BJ (cell line): ENCODE data around the gene DCHS2. TPM values are rescaled to one million over a fixed set of nuclear protein-coding genes. Genes with fewer than 3 reads are reported as not detected.
"Not testable (repeated sequence)": the region's sequence is repeated elsewhere in the genome, so short reads cannot be mapped to it uniquely, and the experiment has no call there.

Experiments
- CTCF ChIA-PET: fragments of 350-600 bp; formaldehyde crosslinking; extraction: SDS; loops from one replicate; lab custom pipeline; 2021; ENCODE audit warnings: antibody characterized with exemption, inconsistent platforms; lab: Yijun Ruan, JAX
- POLR2A ChIA-PET: fragments of 300-600 bp; sonication (Branson Sonifier 250); formaldehyde crosslinking; extraction: SDS; loops from one replicate; lab custom pipeline; 2021; ENCODE audit warnings: antibody characterized with exemption; lab: Charles Lee
- DNase-seq: peaks from one replicate; pipeline ENCODE4 v3.0.0-alpha.2; 2011; ENCODE audit warnings: low read depth
- H3K27me3 ChIP-seq: 2 replicates; pipeline ENCODE4 v1.6.0; 2011; ENCODE audit warnings: low read length; ENCODE audit not compliant: control insufficient read depth, insufficient read depth
- H3K36me3 ChIP-seq: 2 replicates; pipeline ENCODE4 v1.5.1; 2011; ENCODE audit warnings: low read length; ENCODE audit not compliant: control insufficient read depth, insufficient read depth
- H3K4me3 ChIP-seq: 2 replicates; pipeline ENCODE4 v1.5.1; 2011; ENCODE audit warnings: low read depth, mild to moderate bottlenecking, control low read depth, low read length
- polyA plus RNA-seq: library from polyadenylated mRNA; depleted of rRNA; stranded (reverse); fragments of >200 nt; gene quantifications from 2 replicates; pipeline ENCODE4 v1.2.3, GENCODE V29; 2011
- TF ChIP-seq, protein P1 (sequence below): IDR thresholded peaks from 2 replicates; pipeline ENCODE4 v1.5.1; 2011; ENCODE audit warnings: low read depth, mild to moderate bottlenecking, control low read depth, inconsistent platforms, low read length, moderate library complexity; ENCODE audit not compliant: insufficient read depth

Gene DCHS2
- polyA plus RNA-seq, 1 experiment = not detected

DNA sequence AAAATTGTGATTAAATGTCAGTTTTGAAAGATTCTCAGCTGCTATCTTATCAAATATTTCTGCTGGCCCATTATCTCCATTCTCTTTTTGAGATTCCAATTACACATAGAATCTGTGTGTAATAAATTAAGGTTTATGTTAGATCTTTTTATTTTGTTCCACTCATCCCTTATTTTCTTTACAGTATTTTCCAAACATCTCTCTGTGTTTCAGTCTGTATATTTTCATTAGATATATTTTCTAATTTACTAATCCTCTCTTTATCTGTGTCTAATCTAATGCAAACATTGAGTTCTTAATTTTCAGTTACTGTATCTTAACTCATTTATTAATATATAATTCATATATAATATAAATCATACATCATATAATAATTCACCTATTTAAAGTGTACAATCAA lies 268.7 kb downstream of the DCHS2 start:
- ChIA-PET POLR2A (no interaction called here), CTCF (no interaction called here)
- TF ChIP-seq, protein P1, sequence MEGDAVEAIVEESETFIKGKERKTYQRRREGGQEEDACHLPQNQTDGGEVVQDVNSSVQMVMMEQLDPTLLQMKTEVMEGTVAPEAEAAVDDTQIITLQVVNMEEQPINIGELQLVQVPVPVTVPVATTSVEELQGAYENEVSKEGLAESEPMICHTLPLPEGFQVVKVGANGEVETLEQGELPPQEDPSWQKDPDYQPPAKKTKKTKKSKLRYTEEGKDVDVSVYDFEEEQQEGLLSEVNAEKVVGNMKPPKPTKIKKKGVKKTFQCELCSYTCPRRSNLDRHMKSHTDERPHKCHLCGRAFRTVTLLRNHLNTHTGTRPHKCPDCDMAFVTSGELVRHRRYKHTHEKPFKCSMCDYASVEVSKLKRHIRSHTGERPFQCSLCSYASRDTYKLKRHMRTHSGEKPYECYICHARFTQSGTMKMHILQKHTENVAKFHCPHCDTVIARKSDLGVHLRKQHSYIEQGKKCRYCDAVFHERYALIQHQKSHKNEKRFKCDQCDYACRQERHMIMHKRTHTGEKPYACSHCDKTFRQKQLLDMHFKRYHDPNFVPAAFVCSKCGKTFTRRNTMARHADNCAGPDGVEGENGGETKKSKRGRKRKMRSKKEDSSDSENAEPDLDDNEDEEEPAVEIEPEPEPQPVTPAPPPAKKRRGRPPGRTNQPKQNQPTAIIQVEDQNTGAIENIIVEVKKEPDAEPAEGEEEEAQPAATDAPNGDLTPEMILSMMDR = no peak
- Histone ChIP-seq H3K4me3 (no peak overlapping the region), H3K36me3 (no peaks in the 10 kb centered on the region), H3K27me3 (no peaks in the 10 kb centered on the region)
- DNase-seq = no peak

DNA sequence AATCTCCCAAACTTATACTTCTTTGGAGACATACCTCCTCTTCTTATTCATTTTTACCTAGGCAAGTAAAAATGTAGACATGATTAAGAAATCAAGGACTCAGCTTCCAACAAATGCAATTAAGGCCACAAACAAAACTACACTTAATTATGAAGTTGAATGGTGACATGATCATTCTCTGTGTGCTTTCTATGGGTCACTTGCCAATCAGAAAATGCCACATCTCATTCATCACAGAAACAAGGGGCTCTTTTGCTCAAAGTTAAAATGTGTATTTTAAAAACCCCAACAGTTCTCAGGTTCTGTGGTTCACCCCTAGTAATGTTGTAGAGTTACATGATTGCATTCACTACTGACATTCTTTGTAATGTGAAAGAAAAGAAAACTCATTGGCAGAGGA lies 273.5 kb downstream of the DCHS2 start:
- TF ChIP-seq, protein P1 = no peak
- Histone ChIP-seq H3K27me3 (no peaks in the 10 kb centered on the region), H3K36me3 (no peaks in the 10 kb centered on the region), H3K4me3 (no peak overlapping the region)
- no peak for DNase-seq
- CTCF ChIA-PET = no interaction called here
- POLR2A ChIA-PET = no interaction called here

- DNase-seq, CTCF ChIA-PET, H3K36me3 ChIP-seq, POLR2A ChIA-PET, H3K4me3 ChIP-seq, H3K27me3 ChIP-seq: not testable (repeated sequence)
These were observed 274.2 kb downstream of the DCHS2 start for GRCh38 chr4:154217384-154217783.

DNA sequence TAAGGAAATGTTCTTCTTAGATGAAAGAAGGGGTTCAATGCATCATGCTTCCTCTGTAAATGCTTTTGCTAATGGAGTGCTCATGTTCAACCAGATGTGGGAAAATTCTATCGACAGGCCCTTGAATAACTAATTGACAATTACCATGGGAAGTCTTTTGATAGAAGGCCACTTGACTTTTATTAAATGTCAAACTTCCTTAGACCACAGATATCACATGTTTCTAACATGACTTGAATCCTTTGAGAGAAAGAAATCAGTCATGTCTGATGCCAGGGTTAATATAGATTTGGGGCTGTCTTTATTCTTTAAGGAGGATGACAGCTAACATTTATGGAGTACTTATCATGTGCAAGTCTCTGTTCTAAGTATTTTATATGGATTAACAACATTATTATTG lies 280.1 kb downstream of the DCHS2 start:
- POLR2A ChIA-PET = no interaction called here
- Histone ChIP-seq H3K36me3 (no peaks in the 10 kb centered on the region), H3K4me3 (no peak overlapping the region), H3K27me3 (no peaks in the 10 kb centered on the region)
- CTCF ChIA-PET = no interaction called here
- DNase-seq = no peak
- TF ChIP-seq, protein P1 = no peak

GRCh38 chr4:154208424-154208823 lies 283.2 kb downstream of the DCHS2 start:
- no peaks in the 10 kb centered on the region for H3K27me3 ChIP-seq
- DNase-seq = no peak
- H3K4me3 ChIP-seq = no peak overlapping the region
- ChIA-PET CTCF (no interaction called here), POLR2A (no interaction called here)
- no peaks in the 10 kb centered on the region for H3K36me3 ChIP-seq
- TF ChIP-seq, protein P1 = no peak

DNA sequence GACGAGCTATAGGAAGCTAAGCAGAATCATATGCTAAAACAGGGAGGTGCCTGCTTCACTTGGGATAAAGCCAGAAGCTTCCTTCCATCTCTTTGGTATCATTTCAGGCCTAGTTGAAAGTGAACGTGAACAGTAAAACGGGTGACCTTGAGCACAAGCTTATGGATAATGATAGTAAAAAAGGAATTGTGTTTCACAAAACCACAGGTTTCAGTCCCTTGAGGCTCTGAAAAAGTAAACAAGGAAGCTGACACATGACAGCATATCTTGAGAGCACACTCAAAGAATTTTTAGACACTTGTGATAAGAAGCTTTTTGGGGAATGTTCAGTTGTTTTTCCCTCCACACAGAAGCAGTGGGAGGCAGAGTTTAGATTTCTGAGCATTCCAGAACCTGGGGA lies 286.1 kb downstream of the DCHS2 start:
- Histone ChIP-seq H3K36me3 (no peaks in the 10 kb centered on the region), H3K27me3 (no peaks in the 10 kb centered on the region), H3K4me3 (no peak overlapping the region)
- ChIA-PET CTCF (no interaction called here), POLR2A (no interaction called here)
- DNase-seq = no peak
- TF ChIP-seq, protein P1 = no peak
